ENCODE measurements around the gene SMYD3. TPM values are rescaled to one million over a fixed set of nuclear protein-coding genes. Genes with fewer than 3 reads are reported as not detected.

SMYD3 gene
- total and polyA plus RNA-seq, 9 of the 15 experiments (the other 6 are each of a cell fraction or from before 2014, with no cell fraction given), result 128 to 440 (median 197) TPM

- intact Hi-C loops (cut with micrococcal nuclease) (loop anchor here (5.0 kb wide), 1 partner anchor 65 kb away; no protein-coding TSS in a partner anchor), in situ Hi-C loops (cut with MboI) (no loop called here)
- Histone ChIP-seq H3K9me1 (ENCODE audit: control insufficient read depth, insufficient read depth, low read length) (no peaks in the 10 kb centered on the region), H3K9me3 (replicated peaks; ENCODE audit: control insufficient read depth, insufficient read depth, low read depth, low read length) (peaks cover 6% of the 10 kb centered on the region), H3K36me3 (ENCODE audit: control insufficient read depth, insufficient read depth, low read length) (no peaks in the 10 kb centered on the region), H4K20me1 (replicated peaks; ENCODE audit: control insufficient read depth, insufficient read depth, low read length) (no peaks in the 10 kb centered on the region), H3K27me3 (ENCODE audit: control insufficient read depth in 2 of 2, insufficient read depth in 2 of 2, low read length in 2 of 2) (no peaks in the 10 kb centered on the region), H3K4me3 (no peak overlapping the region), H3K4me1 (replicated peaks in 1 of 2; ENCODE audit: control insufficient read depth in 2 of 2, insufficient read depth in 2 of 2, low read length in 2 of 2) (peaks cover 16 to 51% of the 10 kb centered on the region in 2 experiments), H3K27ac (ENCODE audit: extremely low read depth, low read depth, low read length) (peak overlapping the region; percentile 84), H3K4me2 (ENCODE audit: insufficient read depth, low read length) (peak overlapping the region; percentile 66), H2AFZ (ENCODE audit: low read depth, low read length) (peak overlapping the region; percentile 75), H3K9ac (ENCODE audit: insufficient read depth in 1 of 2, low read depth in 2 of 2, low read length in 2 of 2) (peak overlapping the region; percentile 15 to 54; a peak in 3 of 4 replicates), H3K79me2 (ENCODE audit: control insufficient read depth, insufficient read depth, low read length) (peaks cover 23% of the 10 kb centered on the region)
- ATAC-seq (peak; percentile 87), FAIRE-seq (peak; percentile 68), DNase-seq (ENCODE audit: extremely low read depth in 1 of 4, low spot score in 3 of 4) (peak; percentile 63 to 73 (median 70))
- 24% methylated on average over 6 of the region's 6 CpGs for WGBS (ENCODE audit: insufficient coverage, low coverage, missing lambda C conversion rate)
- ChIA-PET POLR2A (interaction anchor here (0.9 to 2.5 kb wide), 8 partner anchors 8 to 83 kb away, joined by 3 to 15 read pairs (median 4); no protein-coding TSS in a partner anchor), CTCF (ENCODE audit: low intra/inter-chr PET ratio) (no interaction called here)
- no TSS peak for BruUV-seq (replicated peaks)
- TF ChIP-seq TRIM25 (IDR thresholded peaks at IDR 0.05; ENCODE audit: borderline replicate concordance) (no peak), GTF2F1 (IDR thresholded peaks at IDR 0.05; ENCODE audit: low read depth, low read length) (no peak), CEBPB (tag; IDR thresholded peaks at IDR 0.05) (no peak), PHB2 (IDR thresholded peaks at IDR 0.05; ENCODE audit: low read depth) (no peak), HNRNPL (IDR thresholded peaks at IDR 0.05; ENCODE audit: low read depth, low read length) (no peak), ZNF561 (CRISPR knock-in tag; conservative IDR thresholded peaks at IDR 0.05) (no peak), E2F1 (CRISPR knock-in tag; IDR thresholded peaks at IDR 0.05) (no peak), ZFPM2 (CRISPR knock-in tag; IDR thresholded peaks at IDR 0.05) (no peak), ATF4 (CRISPR knock-in tag; IDR thresholded peaks at IDR 0.05) (no peak), TAF7 (tag; IDR thresholded peaks at IDR 0.05) (no peak), KHSRP (IDR thresholded peaks at IDR 0.05) (no peak), NEUROD1 (IDR thresholded peaks at IDR 0.05; ENCODE audit: borderline replicate concordance, low read depth, low read length, partially characterized antibody) (no peak), TEAD2 (tag; IDR thresholded peaks at IDR 0.05) (no peak; the same call in none of the 2 replicates), MAZ (CRISPR knock-in tag; conservative IDR thresholded peaks at IDR 0.05 in 1 of 2, IDR thresholded peaks at IDR 0.05 in 1 of 2) (peak in 1 of 2 experiments; percentile 39; a peak in 3 of 4 replicates), ATF1 (CRISPR knock-in tag; IDR thresholded peaks at IDR 0.05) (no peak), ATF1 (tag; IDR thresholded peaks at IDR 0.05) (peak; percentile 31; the same call in 1 of the 2 replicates), PRPF4 (IDR thresholded peaks at IDR 0.05; ENCODE audit: insufficient read depth, low read depth, low read length, poor library complexity, severe bottlenecking) (no peak), TCF7L2 (IDR thresholded peaks at IDR 0.05; ENCODE audit: low read depth, low read length) (no peak)
Measured at GRCh38 chr1:246151796-246152434, 355.2 kb downstream of the SMYD3 start.

All from K562 (cell line).